DOHH2 (cell line): ENCODE results near the gene UNC50.

Experiments used
- EZH2phosphoT487 ChIP-seq: fragments of 200-600 bp; sonication (generic); IDR thresholded peaks from 2 replicates; pipeline ENCODE4 v1.6.1; 2017; ENCODE audit warnings: borderline replicate concordance, mild to moderate bottlenecking, antibody characterized with exemption, low read length, moderate library complexity, mixed read lengths
- TF ChIP-seq, protein P1 (sequence below): fragments of 200-600 bp; sonication (generic); IDR thresholded peaks from one replicate; pipeline ENCODE4 v1.5.1; 2014; ENCODE audit warnings: antibody characterized with exemption, mild to moderate bottlenecking, low read depth, low read length; ENCODE audit not compliant: poor library complexity, severe bottlenecking

DNA sequence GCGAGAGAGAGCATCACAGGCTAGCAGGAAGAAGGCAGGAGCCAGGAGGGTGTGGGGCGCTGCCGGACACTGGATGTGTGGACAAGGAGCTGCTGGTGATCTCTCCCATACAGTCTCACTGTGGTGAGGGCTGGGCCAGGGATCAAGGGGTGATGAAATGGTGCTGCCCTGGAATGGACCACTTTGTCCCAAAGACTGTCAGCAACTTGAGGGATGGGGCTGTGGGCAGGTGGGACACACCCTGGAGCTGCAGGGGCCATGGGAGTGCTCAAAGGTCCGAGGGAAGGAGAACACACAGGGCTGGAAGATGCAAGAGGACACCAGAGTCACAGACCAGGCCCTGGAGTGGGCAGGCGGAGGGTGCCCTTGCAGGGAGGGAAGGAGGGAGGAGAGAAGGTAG, 38.0 kb upstream of the UNC50 start:
- TF ChIP-seq, protein P1, sequence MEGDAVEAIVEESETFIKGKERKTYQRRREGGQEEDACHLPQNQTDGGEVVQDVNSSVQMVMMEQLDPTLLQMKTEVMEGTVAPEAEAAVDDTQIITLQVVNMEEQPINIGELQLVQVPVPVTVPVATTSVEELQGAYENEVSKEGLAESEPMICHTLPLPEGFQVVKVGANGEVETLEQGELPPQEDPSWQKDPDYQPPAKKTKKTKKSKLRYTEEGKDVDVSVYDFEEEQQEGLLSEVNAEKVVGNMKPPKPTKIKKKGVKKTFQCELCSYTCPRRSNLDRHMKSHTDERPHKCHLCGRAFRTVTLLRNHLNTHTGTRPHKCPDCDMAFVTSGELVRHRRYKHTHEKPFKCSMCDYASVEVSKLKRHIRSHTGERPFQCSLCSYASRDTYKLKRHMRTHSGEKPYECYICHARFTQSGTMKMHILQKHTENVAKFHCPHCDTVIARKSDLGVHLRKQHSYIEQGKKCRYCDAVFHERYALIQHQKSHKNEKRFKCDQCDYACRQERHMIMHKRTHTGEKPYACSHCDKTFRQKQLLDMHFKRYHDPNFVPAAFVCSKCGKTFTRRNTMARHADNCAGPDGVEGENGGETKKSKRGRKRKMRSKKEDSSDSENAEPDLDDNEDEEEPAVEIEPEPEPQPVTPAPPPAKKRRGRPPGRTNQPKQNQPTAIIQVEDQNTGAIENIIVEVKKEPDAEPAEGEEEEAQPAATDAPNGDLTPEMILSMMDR: no peak
- no peak for TF ChIP-seq EZH2phosphoT487
